Measurements from ENCODE around the gene CDH5. TPM values are rescaled to one million over a fixed set of nuclear protein-coding genes. Genes with fewer than 3 reads are reported as not detected.

CDH5 gene
- total and polyA plus RNA-seq, 8 donors, result 3.4 to 10.2 (median 5.4) TPM

DNA sequence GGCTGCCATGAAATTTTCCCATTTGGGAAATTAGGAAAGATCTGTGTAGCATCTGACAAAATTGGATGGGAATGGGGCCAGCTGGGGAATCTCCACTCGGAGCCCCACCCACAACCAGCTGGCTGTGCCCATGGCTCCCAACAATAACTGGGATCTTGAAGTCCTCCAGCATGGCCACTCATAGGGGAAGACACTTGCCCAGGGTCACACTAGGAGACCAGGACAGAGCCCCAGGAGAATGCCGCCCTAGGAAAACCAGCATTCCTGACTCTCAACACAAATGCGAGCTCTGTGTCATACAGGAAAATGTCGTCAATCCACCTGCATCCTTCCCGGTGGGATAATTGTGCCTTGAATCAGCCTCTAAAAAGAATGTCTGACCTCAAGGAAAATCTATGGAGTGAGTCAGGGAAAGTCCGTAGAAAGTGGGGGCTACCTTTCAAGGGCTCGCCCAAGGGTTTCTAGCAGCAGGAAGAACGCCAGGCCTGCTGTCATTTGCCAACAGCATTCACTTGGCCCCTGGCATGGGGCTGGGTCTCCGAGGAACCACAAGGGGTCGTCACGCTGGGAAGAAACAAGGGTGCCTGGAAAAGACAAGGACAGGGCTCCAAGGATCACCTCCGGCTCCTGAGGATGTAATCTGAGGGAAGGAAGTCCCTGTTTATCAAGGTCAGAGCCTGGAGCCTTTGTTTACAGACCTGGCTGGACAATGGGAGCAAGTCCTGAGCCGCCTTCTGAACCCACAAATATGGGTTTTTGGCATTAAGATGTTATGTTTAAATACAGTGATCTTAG is 15.9 kb downstream of the CDH5 start:
- Histone ChIP-seq H3K27me3 (no peaks in the 10 kb centered on the region), H3K4me1 (no peaks in the 10 kb centered on the region), H3K4me3 (no peak overlapping the region), H3K27ac (peak overlapping the region in 2 of 4 donors; percentile 2 to 26), H3K9me3 (no peaks in the 10 kb centered on the region), H3K36me3 (no peaks in the 10 kb centered on the region)
- no peak for DNase-seq
- TF ChIP-seq, protein P1, sequence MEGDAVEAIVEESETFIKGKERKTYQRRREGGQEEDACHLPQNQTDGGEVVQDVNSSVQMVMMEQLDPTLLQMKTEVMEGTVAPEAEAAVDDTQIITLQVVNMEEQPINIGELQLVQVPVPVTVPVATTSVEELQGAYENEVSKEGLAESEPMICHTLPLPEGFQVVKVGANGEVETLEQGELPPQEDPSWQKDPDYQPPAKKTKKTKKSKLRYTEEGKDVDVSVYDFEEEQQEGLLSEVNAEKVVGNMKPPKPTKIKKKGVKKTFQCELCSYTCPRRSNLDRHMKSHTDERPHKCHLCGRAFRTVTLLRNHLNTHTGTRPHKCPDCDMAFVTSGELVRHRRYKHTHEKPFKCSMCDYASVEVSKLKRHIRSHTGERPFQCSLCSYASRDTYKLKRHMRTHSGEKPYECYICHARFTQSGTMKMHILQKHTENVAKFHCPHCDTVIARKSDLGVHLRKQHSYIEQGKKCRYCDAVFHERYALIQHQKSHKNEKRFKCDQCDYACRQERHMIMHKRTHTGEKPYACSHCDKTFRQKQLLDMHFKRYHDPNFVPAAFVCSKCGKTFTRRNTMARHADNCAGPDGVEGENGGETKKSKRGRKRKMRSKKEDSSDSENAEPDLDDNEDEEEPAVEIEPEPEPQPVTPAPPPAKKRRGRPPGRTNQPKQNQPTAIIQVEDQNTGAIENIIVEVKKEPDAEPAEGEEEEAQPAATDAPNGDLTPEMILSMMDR (IDR thresholded peaks at IDR 0.05), result no peak
- FAIRE-seq, result no peak
- ATAC-seq, result peak in 1 of 4 donors; percentile 21
- WGBS, 2 donors, result 75 to 76% methylated on average over 13 of the region's 13 CpGs
- intact Hi-C loops (cut with DNase I), result no loop called here

- Histone ChIP-seq H3K4me1 (no peaks in the 10 kb centered on the region), H3K4me3 (no peak overlapping the region), H3K36me3 (no peaks in the 10 kb centered on the region), H3K27ac (peak overlapping the region in 1 of 4 donors; percentile 26), H3K27me3 (no peaks in the 10 kb centered on the region), H3K9me3 (no peaks in the 10 kb centered on the region)
- ATAC-seq (peak in 2 of 4 donors; percentile 49 to 66), FAIRE-seq (no peak), DNase-seq (no peak)
- 56 to 61% methylated on average over 3 of the region's 3 CpGs for WGBS, 2 donors
- TF ChIP-seq, protein P1 (IDR thresholded peaks at IDR 0.05), result no peak
- intact Hi-C loops (cut with DNase I), result no loop called here
Measured at GRCh38 chr16:66382966-66383299, 16.4 kb downstream of the CDH5 start.

GRCh38 chr16:66383551-66383950 is 17.1 kb downstream of the CDH5 start:
- Histone ChIP-seq H3K9me3 (no peaks in the 10 kb centered on the region), H3K27ac (no peak overlapping the region), H3K36me3 (no peaks in the 10 kb centered on the region), H3K4me1 (no peaks in the 10 kb centered on the region), H3K27me3 (no peaks in the 10 kb centered on the region), H3K4me3 (no peak overlapping the region)
- DNase-seq (no peak), FAIRE-seq (no peak), ATAC-seq (no peak)
- 79 to 91% methylated on average over 4 of the region's 4 CpGs for WGBS, 2 donors
- intact Hi-C loops (cut with DNase I), result no loop called here
- TF ChIP-seq, protein P1 (IDR thresholded peaks at IDR 0.05), result no peak

DNA sequence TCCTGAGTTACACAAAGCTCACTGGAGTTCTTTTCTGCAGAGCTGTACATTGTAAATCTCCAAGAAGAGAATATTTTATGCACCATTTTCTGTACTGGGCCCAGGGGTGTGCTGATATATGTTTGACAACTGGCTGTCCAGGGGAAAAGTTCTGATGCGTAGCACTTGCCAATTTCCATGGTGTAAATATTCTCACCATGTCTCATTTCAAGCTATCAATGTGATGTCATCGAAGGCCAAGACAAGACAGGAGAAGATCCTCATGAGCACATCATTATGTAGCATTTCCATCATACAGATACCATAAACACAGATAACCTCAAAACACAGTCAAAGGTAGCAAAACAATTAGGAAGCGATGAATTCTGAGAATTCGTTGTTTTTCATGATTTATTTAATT is 18.9 kb downstream of the CDH5 start:
- ATAC-seq (no peak), DNase-seq (no peak), FAIRE-seq (no peak)
- Histone ChIP-seq H3K4me3 (no peak overlapping the region), H3K4me1 (no peaks in the 10 kb centered on the region), H3K36me3 (no peaks in the 10 kb centered on the region), H3K27ac (no peak overlapping the region), H3K27me3 (no peaks in the 10 kb centered on the region), H3K9me3 (no peaks in the 10 kb centered on the region)
- WGBS, 2 donors, result 92 to 93% methylated on average over 4 of the region's 4 CpGs
- intact Hi-C loops (cut with DNase I), result no loop called here
- TF ChIP-seq, protein P1 (IDR thresholded peaks at IDR 0.05), result no peak
